WTC11 (cell line): ENCODE measurements around the gene REN. TPM values are rescaled to one million over a fixed set of nuclear protein-coding genes. Genes with fewer than 3 reads are reported as not detected.

Source experiments
- ATF6 ChIP-seq: sonication (generic); formaldehyde crosslinking; IDR thresholded peaks from 2 replicates; pipeline ENCODE4 v1.8.1; 2023; ENCODE audit warnings: mild to moderate bottlenecking, missing genetic modification reagents
- CDX4 ChIP-seq: fragments of 250-450 bp; sonication (Bioruptor Pico); IDR thresholded peaks from 2 replicates; pipeline ENCODE4 v1.9.0; 2021; ENCODE audit warnings: moderate library complexity, mild to moderate bottlenecking, inconsistent platforms, borderline replicate concordance
- ESRRA ChIP-seq: sonication (generic); formaldehyde crosslinking; IDR thresholded peaks from 2 replicates; pipeline ENCODE4 v1.8.1; 2022; ENCODE audit warnings: mild to moderate bottlenecking, missing genetic modification reagents, borderline replicate concordance
- FOXP4 ChIP-seq: sonication (generic); formaldehyde crosslinking; IDR thresholded peaks from 2 replicates; pipeline ENCODE4 v1.8.0; 2022; ENCODE audit warnings: mild to moderate bottlenecking, missing genetic modification reagents
- GABPB1 ChIP-seq: sonication (generic); formaldehyde crosslinking; IDR thresholded peaks from 2 replicates; pipeline ENCODE4 v1.8.1; 2023; ENCODE audit warnings: mild to moderate bottlenecking, missing genetic modification reagents
- GRHL2 ChIP-seq: fragments of 250-450 bp; sonication (Bioruptor Pico); IDR thresholded peaks from 2 replicates; pipeline ENCODE4 v1.8.0; 2022; ENCODE audit warnings: mild to moderate bottlenecking, moderate library complexity; ENCODE audit not compliant: insufficient replicate concordance, severe bottlenecking
- GTF2I ChIP-seq: fragments of 250-450 bp; sonication (Bioruptor Pico); conservative IDR thresholded peaks from 2 replicates; pipeline ENCODE4 v1.4.0; 2021; ENCODE audit warnings: mild to moderate bottlenecking
- HMGA2 ChIP-seq: fragments of 250-450 bp; sonication (Bioruptor Pico); IDR thresholded peaks from 2 replicates; pipeline ENCODE4 v1.4.0; 2021; ENCODE audit warnings: mild to moderate bottlenecking, moderate library complexity
- JAZF1 ChIP-seq: fragments of 250-450 bp; sonication (Bioruptor Pico); IDR thresholded peaks from 2 replicates; pipeline ENCODE4 v1.9.0; 2021; ENCODE audit warnings: moderate library complexity, mild to moderate bottlenecking, inconsistent platforms
- JUN ChIP-seq: sonication (generic); formaldehyde crosslinking; IDR thresholded peaks from 2 replicates; pipeline ENCODE4 v1.8.0; 2023; ENCODE audit warnings: mild to moderate bottlenecking, missing genetic modification reagents
- KAT7 ChIP-seq: sonication (generic); formaldehyde crosslinking; IDR thresholded peaks from 2 replicates; pipeline ENCODE4 v1.8.1; 2023; ENCODE audit warnings: missing genetic modification reagents, mild to moderate bottlenecking, borderline replicate concordance
- MYBL2 ChIP-seq: sonication (generic); formaldehyde crosslinking; IDR thresholded peaks from 2 replicates; pipeline ENCODE4 v1.8.1; 2023; ENCODE audit warnings: mild to moderate bottlenecking, moderate library complexity, missing genetic modification reagents
- NFATC4 ChIP-seq: fragments of 250-450 bp; sonication (Bioruptor Pico); IDR thresholded peaks from 2 replicates; pipeline ENCODE4 v1.9.0; 2021; ENCODE audit warnings: mild to moderate bottlenecking
- NFE2L1 ChIP-seq: sonication (generic); formaldehyde crosslinking; IDR thresholded peaks from 2 replicates; pipeline ENCODE4 v1.8.1; 2023; ENCODE audit warnings: missing genetic modification reagents
- NR1H2 ChIP-seq: sonication (generic); formaldehyde crosslinking; IDR thresholded peaks from 2 replicates; pipeline ENCODE4 v1.9.0; 2021; ENCODE audit warnings: mild to moderate bottlenecking, moderate library complexity, missing genetic modification reagents
- NR3C1 ChIP-seq: sonication (generic); formaldehyde crosslinking; conservative IDR thresholded peaks from 2 replicates; pipeline ENCODE4 v1.8.1; 2023; ENCODE audit warnings: low read depth, mild to moderate bottlenecking, missing genetic modification reagents
- SP1 ChIP-seq: sonication (generic); formaldehyde crosslinking; conservative IDR thresholded peaks from 2 replicates; pipeline ENCODE4 v1.8.1; 2022; ENCODE audit warnings: missing genetic modification reagents
- ZNF232 ChIP-seq: sonication (generic); formaldehyde crosslinking; IDR thresholded peaks from 2 replicates; pipeline ENCODE4 v1.8.0; 2022; ENCODE audit warnings: mild to moderate bottlenecking, missing genetic modification reagents
- ZNF263 ChIP-seq: sonication (generic); formaldehyde crosslinking; IDR thresholded peaks from 2 replicates; pipeline ENCODE4 v1.8.1; 2022; ENCODE audit warnings: low read depth, mild to moderate bottlenecking, moderate library complexity, missing genetic modification reagents
- ZNF317 ChIP-seq: sonication (generic); formaldehyde crosslinking; IDR thresholded peaks from 2 replicates; pipeline ENCODE4 v1.8.1; 2023; ENCODE audit warnings: low read depth, mild to moderate bottlenecking, moderate library complexity, missing genetic modification reagents, borderline replicate concordance
- ZNF396 ChIP-seq: fragments of 250-450 bp; sonication (Bioruptor Pico); IDR thresholded peaks from 2 replicates; pipeline ENCODE4 v1.8.0; 2021; ENCODE audit warnings: mild to moderate bottlenecking, moderate library complexity, borderline replicate concordance
- ZNF423 ChIP-seq: fragments of 250-450 bp; sonication (Bioruptor Pico); IDR thresholded peaks from 2 replicates; pipeline ENCODE4 v2.1.2; 2022; ENCODE audit warnings: mild to moderate bottlenecking, moderate library complexity
- ZNF671 ChIP-seq: fragments of 250-450 bp; sonication (Bioruptor Pico); IDR thresholded peaks from 2 replicates; pipeline ENCODE4 v1.8.0; 2021; ENCODE audit warnings: mild to moderate bottlenecking
- total RNA-seq: library from RNA; stranded (reverse); gene quantifications from 3 replicates; pipeline ENCODE4 v1.2.3, GENCODE V29; 2021
- TF ChIP-seq, protein P1 (sequence below): sonication (generic); formaldehyde crosslinking; IDR thresholded peaks from 2 replicates; pipeline ENCODE4 v1.8.1; 2022; ENCODE audit warnings: low read depth, mild to moderate bottlenecking, moderate library complexity, missing genetic modification reagents, borderline replicate concordance
- TF ChIP-seq, protein P2 (sequence below): sonication (generic); formaldehyde crosslinking; IDR thresholded peaks from 2 replicates; pipeline ENCODE4 v1.8.1; 2023; ENCODE audit warnings: mild to moderate bottlenecking, missing genetic modification reagents, moderate library complexity
- TF ChIP-seq, protein P3 (sequence below): sonication (generic); formaldehyde crosslinking; IDR thresholded peaks from 2 replicates; pipeline ENCODE4 v1.8.0; 2023; ENCODE audit warnings: mild to moderate bottlenecking, missing genetic modification reagents

Gene REN
- total RNA-seq, 1 experiment from 2014 or later, result not detected

- TF ChIP-seq ZNF317 (CRISPR knock-in tag) (no peak), GABPB1 (CRISPR knock-in tag) (peak; percentile 53; the same call in 1 of the 2 replicates), ZNF423 (no peak), NR1H2 (CRISPR knock-in tag) (no peak), ZNF263 (CRISPR knock-in tag) (no peak; the same call in 1 of the 2 replicates), CDX4 (no peak), ZNF671 (CRISPR knock-in tag) (no peak), NFE2L1 (CRISPR knock-in tag) (peak; percentile 89; the same call in 1 of the 2 replicates), NR3C1 (CRISPR knock-in tag) (no peak), KAT7 (0 out of 2 replicates have a peak, but pooled peaks have one; percentile 31), FOXP4 (CRISPR knock-in tag) (peak; percentile 93), SP1 (peak; percentile 95), JUN (CRISPR knock-in tag) (no peak), MYBL2 (CRISPR knock-in tag) (peak; percentile 61; the same call in 1 of the 2 replicates), HMGA2 (CRISPR knock-in tag) (no peak), NFATC4 (no peak), GTF2I (CRISPR knock-in tag) (no peak), ESRRA (CRISPR knock-in tag) (no peak), ATF6 (CRISPR knock-in tag) (no peak), JAZF1 (CRISPR knock-in tag) (no peak), GRHL2 (CRISPR knock-in tag) (no peak), ZNF396 (CRISPR knock-in tag) (no peak), ZNF232 (CRISPR knock-in tag) (peak; percentile 76; the same call in 1 of the 2 replicates)
- TF ChIP-seq, protein P1, sequence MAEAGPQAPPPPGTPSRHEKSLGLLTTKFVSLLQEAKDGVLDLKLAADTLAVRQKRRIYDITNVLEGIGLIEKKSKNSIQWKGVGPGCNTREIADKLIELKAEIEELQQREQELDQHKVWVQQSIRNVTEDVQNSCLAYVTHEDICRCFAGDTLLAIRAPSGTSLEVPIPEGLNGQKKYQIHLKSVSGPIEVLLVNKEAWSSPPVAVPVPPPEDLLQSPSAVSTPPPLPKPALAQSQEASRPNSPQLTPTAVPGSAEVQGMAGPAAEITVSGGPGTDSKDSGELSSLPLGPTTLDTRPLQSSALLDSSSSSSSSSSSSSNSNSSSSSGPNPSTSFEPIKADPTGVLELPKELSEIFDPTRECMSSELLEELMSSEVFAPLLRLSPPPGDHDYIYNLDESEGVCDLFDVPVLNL (CRISPR knock-in tag), result no peak
- TF ChIP-seq, protein P2, sequence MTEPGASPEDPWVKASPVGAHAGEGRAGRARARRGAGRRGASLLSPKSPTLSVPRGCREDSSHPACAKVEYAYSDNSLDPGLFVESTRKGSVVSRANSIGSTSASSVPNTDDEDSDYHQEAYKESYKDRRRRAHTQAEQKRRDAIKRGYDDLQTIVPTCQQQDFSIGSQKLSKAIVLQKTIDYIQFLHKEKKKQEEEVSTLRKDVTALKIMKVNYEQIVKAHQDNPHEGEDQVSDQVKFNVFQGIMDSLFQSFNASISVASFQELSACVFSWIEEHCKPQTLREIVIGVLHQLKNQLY (CRISPR knock-in tag), result no peak
- TF ChIP-seq, protein P3, sequence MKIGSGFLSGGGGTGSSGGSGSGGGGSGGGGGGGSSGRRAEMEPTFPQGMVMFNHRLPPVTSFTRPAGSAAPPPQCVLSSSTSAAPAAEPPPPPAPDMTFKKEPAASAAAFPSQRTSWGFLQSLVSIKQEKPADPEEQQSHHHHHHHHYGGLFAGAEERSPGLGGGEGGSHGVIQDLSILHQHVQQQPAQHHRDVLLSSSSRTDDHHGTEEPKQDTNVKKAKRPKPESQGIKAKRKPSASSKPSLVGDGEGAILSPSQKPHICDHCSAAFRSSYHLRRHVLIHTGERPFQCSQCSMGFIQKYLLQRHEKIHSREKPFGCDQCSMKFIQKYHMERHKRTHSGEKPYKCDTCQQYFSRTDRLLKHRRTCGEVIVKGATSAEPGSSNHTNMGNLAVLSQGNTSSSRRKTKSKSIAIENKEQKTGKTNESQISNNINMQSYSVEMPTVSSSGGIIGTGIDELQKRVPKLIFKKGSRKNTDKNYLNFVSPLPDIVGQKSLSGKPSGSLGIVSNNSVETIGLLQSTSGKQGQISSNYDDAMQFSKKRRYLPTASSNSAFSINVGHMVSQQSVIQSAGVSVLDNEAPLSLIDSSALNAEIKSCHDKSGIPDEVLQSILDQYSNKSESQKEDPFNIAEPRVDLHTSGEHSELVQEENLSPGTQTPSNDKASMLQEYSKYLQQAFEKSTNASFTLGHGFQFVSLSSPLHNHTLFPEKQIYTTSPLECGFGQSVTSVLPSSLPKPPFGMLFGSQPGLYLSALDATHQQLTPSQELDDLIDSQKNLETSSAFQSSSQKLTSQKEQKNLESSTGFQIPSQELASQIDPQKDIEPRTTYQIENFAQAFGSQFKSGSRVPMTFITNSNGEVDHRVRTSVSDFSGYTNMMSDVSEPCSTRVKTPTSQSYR (CRISPR knock-in tag), result no peak
Measured at GRCh38 chr1:204213668-204214662, 47.8 kb upstream of the REN start, which contains the start of gene GOLT1A (continued).
